ENCODE results near the gene HOXD3.

- TF ChIP-seq CTCF (IDR thresholded peaks at IDR 0.05; ENCODE audit: low read depth, low read length, poor library complexity, severe bottlenecking) (no peak), EZH2phosphoT487 (IDR thresholded peaks at IDR 0.05; ENCODE audit: borderline replicate concordance, low read length) (no peak)
These were observed 33.5 kb upstream of the HOXD3 start for GRCh38 chr2:176123411-176124109.

Measured in DOHH2 (cell line).